Fibroblast of skin of right biceps (primary cell): ENCODE data around the gene FAM72D.
"Not testable (repeated sequence)": the region's sequence is repeated elsewhere in the genome, so short reads cannot be mapped to it uniquely, and the experiment has no call there.

Experiments used
- DNase-seq: peaks from one replicate; pipeline ENCODE4 v3.0.0-alpha.2; 2013

Gene FAM72D

GRCh38 chr1:145093517-145094149, 2.1 kb upstream of the FAM72D start:
- peak; percentile 3 for DNase-seq

DNA sequence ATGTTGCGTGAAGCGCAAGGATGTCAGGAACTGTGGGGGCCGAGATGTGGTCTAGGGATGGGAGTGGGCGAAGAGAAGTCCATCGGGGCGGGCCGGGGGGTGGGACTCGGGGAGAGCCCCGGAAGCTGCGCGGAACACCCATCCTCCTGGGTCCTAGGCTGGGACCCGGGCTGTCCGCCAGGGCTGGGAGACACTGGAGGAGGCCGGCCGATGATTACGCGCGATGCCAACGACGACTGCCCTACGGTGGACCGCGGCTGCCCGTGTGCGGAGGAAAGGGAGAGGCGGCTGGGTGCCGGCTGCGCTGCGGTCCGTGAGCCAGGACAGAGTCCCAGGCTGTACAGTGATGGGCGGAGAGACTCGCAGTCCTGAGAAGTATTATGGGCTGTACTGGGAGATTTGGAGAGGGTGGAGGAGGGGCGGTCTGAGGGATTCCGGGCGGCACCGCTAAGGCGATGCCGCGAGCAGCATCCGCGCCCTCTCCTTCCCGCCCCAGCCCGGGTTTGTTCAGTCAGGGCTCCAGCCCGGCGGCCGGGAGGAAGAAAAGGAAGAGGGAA, 1.0 kb upstream of the FAM72D start:
- DNase-seq = not testable (repeated sequence)

DNA sequence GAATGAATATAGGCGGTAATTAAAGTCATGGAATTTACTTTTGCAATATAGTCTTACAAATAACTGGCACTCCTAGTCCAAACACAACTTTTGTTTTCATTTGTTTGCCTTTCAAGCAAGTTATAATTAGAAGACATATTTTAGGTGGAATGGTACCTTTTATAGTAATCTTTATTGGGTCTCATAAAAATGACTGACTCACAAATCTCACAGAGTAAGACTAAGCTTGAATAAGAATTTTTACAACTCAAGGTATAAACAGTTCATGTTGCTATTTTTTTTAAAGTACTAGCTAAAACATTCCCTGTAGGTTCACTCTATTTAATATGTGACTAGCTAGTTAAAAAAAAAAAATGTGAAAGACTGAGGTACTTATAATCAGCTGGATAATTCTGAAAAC, 6.0 kb downstream of the FAM72D start:
- not testable (repeated sequence) for DNase-seq

- not testable (repeated sequence) for DNase-seq
These were observed 7.5 kb downstream of the FAM72D start for GRCh38 chr1:145103294-145103693.

GRCh38 chr1:145111674-145112073, 15.9 kb downstream of the FAM72D start:
- not testable (repeated sequence) for DNase-seq

GRCh38 chr1:145112703-145113102, 16.9 kb downstream of the FAM72D start:
- DNase-seq = not testable (repeated sequence)

- DNase-seq = not testable (repeated sequence)
These were observed 18.8 kb downstream of the FAM72D start for GRCh38 chr1:145114560-145115057.

DNA sequence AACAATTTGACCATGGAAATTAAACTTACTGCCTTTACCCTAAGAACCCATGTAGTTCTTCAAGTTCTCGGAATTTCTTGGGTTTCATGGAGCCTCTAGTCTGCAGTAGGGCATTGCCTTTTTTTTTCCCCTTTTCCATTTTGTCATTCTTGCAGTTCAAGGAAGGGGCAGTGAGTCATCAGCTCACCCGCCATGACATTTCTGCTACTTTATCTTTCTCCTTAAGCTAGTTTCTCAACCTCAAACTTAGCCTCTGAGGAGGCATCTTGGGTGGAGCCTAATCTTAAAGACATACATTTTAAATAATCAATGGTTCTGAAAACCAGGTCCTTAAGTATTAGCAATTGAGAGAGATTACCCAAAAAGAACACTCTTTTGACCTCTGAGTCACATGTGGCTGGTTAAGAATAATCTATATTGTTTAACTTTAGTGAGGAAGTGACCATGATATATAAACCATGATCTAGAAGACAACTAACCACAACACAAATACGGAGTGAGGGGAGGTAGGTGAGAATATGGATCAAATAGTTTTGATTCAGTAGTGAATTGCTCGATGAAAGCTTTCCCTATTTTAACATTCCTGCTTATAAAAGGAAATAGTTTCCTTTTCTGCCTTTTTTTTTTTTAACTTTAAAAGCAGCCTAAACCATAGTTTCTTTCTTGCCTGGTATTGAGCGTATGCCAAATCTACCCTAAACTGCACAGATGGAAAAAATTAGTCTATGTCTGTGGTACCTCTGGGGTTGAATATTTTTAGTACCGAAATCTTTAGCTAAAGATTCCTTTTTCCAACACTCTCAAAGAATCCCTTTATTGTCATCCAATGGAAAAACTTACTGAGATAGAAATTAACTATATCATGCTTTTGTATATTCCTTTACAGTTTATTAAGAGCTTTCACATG, 20.1 kb downstream of the FAM72D start:
- not testable (repeated sequence) for DNase-seq

GRCh38 chr1:145119842-145120241, 24.1 kb downstream of the FAM72D start:
- not testable (repeated sequence) for DNase-seq

- DNase-seq = not testable (repeated sequence)
These were observed 26.7 kb downstream of the FAM72D start for GRCh38 chr1:145122344-145123061.

GRCh38 chr1:145123062-145123395, 27.3 kb downstream of the FAM72D start:
- not testable (repeated sequence) for DNase-seq

GRCh38 chr1:145123992-145124641, 28.3 kb downstream of the FAM72D start:
- DNase-seq = not testable (repeated sequence)

- not testable (repeated sequence) for DNase-seq
These were observed 29.3 kb downstream of the FAM72D start for GRCh38 chr1:145125112-145125511.

DNA sequence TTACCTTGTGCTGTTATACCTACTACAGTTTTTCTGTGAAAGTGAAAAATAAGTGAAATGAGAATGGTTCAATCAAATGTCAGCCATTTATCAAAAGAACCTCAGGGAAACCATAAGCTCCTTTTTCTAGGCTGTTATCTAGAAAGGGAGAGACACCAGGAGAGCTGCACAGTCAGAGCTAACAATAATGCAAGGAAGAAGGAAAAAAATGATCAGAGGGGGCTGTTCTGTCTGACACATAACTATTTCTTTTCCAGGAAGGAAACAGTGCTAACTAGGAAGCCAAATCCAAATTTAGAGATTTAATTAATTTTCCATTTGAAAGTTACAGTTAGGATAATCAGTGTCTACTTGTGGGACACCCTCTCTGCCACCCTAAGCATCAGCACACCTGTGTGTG, 31.4 kb downstream of the FAM72D start:
- not testable (repeated sequence) for DNase-seq

DNA sequence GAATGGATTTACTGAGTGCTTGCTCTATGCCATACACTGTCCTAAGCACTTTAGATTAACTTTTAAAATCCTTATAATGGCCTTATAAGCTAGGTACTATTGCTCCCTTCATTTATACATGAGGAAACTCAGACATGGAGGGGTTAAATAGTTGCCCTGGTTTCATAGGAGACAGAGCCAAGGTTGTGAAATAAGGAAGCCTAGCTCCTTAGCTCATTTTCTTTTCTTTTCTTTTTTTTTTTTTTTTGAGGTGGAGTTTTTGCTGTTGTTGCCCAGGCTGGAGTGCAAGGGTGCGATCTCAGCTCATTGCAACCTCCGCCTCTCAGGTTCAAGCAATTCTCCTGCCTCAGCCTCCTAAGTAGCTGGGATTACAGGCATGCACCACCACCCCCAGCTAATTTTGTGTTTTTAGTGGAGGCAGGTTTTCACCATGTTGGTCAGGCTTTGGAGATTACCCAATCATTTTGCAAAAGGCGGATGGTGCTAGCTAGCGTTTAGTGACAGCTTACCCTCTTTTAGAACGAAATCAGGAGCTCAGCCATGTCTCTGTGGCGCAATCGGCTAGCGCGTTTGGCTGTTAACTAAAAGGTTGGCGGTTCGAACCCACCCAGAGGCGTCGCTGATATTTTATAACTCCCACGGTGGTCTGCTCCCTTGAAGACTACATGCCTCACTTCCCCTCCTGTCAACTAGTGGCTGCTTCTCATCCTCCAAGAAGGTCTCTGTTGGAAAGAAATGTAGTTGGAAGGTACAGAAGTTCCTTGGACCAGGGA, 33.1 kb downstream of the FAM72D start:
- DNase-seq = peak; percentile 5

- not testable (repeated sequence) for DNase-seq
These were observed 38.7 kb downstream of the FAM72D start for GRCh38 chr1:145134476-145134875.

- not testable (repeated sequence) for DNase-seq
These were observed 44.8 kb downstream of the FAM72D start for GRCh38 chr1:145140549-145140948.

- not testable (repeated sequence) for DNase-seq
These were observed 48.6 kb downstream of the FAM72D start for GRCh38 chr1:145144264-145144913.

DNA sequence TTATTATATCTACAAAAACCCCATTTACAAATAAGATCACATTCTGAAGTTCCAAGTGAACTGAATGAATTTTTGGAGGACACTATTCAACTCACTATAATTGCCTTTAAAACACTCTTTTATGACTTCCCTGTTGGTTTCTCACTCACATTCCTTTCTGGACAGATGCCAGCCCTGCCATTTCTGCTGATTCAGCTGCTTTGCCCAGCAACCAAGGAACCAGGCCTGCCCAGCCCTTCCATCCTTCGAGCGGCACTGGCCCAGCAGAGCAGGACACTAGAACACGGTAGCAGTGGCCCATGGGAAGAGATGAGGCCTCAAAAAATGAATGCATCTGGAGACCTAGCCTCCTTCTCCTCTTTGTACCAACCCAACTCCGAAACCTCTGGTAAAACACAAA, 50.5 kb downstream of the FAM72D start:
- DNase-seq = not testable (repeated sequence)

DNA sequence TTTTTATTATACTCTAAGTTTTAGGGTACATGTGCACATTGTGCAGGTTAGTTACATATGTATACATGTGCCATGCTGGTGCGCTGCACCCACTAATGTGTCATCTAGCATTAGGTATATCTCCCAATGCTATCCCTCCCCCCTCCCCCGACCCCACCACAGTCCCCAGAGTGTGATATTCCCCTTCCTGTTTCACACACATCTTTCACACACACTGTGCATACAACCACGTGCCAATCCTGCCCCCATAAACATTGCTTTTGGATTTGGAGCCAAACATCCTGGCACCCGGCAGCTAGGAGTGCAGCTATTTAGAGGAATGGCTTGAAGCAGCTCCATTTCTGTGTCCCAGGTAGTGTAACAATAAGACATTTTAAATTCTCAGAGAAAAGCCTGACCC, 51.4 kb downstream of the FAM72D start:
- not testable (repeated sequence) for DNase-seq

GRCh38 chr1:145155421-145155820, 59.6 kb downstream of the FAM72D start:
- DNase-seq = not testable (repeated sequence)
